GM19467 (cell line): Measurements from ENCODE around the gene ST3GAL2.

Experiments
- ATAC-seq: cut with Tn5 transposase; IDR thresholded peaks from one replicate; pipeline ENCODE4 v1.9.1; 2021; ENCODE audit warnings: mild to moderate bottlenecking, moderate library complexity; ENCODE audit not compliant: unreplicated experiment

ST3GAL2 gene

DNA sequence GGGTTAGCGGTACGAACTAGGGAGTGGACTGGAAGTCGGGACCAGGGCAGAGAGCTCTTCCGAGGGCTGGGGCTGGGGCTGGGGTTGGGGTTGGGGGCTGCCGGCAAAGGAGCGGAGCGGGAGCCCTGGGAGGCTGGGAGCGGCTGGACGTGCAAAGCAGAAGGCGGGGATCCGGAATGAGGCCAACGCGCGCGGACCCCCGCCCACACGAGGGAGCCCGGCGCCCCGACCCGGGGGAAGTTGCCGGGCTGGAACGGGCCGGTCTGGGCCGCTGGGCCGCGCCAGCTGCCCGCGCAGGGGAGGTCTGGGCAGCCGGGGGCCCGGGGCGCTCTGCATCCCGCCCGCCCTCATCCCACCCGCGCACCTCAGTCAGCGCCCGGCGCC, 323 bp downstream of the ST3GAL2 start:
- ATAC-seq: peak; percentile 10

DNA sequence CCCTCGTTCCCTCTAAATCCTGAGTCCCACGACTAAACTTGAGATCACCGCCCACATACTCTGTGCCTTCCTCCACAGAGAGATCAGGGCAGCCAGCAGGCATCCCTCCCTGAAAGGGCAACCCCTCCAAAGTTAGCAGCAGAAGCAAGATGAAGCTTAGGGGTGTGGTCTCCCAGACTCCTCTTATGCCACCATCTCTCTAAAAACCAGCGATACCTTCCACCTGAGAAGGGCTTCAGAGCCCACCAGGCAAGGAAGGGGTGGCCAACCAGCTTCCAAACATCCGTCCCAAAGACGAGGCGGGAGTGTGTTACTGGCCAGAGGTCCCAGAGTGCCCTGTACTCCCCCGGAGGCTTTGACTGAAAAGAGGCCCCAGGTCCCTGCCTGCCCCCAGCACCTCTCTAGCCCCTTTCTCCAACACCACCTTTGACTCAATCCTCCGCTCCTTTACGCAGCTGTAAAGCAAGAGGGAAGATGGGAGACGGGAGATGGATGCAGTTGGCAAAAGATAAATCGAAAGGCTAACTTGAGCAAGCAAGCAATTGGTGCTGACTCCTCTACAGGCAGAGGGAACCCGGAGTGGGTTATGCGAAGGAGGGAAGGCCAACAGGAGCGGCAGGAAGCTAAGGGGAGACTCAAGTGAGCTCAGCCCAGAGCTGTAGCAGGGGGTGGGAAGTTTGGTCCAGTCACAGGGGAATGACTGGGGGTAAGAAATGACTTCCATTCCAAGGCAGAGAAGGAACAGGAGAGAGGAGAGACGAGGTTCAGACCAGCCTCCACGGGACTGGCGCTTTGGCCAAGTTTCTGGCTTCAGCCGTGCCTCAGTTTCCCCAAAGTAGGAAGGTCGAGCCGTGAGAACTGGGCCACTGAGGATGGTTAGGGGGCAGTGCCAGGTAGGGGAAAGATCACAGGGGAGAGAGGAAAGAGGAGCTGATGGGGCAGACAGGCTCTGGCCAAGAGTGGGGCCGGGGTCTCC, 1.0 kb downstream of the ST3GAL2 start:
- ATAC-seq: no peak

DNA sequence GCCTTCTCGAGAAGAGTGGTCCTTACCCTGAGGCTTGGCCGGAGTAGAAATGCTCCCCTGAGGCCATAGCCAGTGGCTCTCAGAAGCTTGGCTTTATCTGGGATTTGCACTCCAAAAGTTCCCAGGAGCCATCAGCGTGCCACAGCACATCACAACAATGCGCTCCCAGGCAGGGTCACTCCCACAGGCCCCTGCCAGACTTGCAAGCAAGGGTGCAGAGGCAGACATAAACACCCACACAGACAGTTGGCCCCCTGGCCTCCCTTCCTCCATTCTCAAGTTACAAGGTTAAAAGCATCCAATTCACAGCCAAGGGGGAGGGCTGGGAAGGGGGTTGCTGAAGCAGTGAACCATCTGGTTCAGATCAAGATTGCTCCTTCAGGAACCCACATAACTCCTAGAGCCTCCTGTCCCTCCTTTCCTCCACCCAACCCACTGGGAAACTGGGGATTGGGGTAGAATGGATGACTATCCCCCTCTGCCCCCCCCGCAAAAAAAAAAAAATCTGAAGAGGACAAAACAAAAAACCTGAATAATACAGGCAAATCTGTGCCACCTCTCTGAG, 1.8 kb downstream of the ST3GAL2 start:
- ATAC-seq: no peak

DNA sequence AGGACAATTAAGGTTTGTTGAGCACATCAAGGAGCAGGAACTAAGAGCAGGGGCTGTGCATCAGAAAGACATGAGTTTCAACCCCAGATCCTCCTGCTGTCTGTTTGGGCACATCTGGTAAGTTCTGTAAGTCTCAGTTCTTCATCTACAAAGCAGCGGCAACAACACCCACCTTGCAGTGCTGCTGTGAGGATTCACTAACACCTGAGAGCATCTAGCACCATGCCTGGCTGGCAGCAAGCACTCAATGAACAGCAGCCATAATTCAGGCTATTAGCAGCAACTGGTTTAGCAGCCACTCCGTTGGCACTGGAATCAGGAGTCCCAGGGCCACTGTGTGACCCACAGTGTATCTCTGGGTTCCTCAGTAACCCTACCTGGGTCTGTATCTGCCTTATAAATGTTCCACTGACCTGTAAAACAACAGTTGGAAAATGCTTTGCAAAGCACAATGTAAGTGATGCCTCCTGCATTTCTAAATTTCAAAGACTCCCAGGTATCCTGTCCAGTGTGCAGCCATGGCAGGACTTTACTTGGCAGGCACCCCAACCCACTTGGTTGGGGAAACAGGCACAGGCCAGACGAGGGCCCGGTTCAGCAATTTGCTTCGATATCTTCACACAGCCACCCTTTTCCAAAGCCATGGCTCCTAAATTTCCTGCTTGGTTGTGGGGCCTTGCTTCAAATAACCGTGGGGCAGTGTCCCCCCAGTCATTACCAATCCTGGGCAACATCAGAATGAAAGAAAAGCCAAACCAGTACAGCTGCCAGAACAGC, 4.2 kb downstream of the ST3GAL2 start:
- ATAC-seq: no peak

DNA sequence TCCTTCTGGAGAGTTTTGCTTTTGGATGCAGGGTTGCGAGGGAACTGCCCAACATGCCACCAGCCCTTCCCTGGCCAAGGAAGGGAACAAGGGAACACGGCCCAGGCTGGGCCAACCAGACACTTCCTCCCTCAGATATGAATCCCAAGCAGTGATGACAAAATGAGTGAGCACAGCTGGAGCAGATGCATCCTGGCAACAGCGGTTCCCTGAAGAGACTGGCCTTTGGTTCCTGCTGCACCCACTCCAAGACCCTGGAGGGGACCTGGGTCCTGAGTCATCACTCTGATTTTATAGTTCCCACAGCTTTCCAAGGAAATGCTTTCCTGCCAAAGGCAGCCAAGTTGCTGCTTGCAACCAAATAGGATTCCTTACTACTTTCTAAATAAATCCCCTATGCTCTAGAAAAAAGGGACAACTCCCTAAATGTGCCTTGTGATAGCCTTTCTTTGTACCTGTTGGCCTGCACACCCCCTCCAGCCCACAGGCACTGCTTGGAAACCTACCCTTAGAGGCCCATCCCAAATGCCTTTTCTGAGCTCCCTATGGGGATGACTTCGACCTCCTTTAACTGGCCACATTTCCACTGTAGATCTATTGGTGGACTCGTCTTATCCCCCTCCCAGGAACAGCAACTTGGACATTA, 5.3 kb downstream of the ST3GAL2 start:
- no peak for ATAC-seq

DNA sequence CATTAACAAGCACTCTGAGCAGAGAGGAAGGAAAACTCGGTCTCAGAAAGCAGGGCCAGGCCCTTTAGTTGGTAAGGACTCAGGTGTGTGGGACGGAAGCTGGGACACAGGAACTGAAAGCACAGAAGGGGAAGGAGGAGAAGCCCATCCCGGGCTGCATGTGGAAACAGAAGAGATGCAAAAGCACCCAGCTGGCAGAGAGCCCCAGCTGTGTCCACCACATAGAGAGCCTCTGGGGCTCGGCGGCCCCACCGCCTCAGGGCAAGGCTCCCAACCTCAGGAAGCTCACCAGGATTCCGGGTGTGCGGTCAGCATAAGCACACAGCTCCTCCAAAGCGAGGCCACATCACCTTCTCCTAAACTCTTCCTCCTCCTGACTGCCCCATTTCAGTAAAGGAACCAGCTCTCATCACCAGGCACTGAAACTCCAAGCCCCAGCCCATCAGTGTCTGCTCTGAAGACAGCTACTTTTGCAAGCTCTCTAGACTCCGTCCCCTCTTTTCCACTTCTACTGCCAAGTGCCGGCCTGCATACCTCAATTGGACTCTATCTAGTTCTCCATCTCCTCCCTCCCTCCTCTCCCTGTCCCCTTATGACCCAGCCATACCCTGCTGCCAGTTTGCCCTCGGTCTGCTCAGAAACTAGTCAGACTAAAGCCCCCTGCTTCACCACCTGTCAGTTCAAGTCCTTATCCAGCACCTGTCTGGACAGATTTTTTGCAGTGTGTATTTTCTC, 6.0 kb downstream of the ST3GAL2 start:
- peak; percentile 24 for ATAC-seq

DNA sequence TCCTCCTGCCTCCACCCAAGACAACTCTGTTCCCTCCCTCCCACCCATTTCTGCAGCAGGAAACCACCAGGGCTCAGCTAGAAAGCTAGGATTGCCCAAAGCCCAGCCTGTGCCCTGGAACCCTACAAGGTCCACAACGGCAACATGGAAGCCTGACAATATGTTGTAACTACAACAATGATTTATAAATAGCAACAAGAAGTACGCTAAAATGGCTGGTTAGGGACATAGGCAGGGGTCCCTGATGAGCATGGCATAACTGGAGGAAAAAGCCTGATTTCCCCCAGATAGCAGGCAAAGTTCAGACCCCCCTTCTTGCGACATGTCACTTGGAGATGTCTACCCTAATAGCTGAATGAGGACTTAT, 6.6 kb downstream of the ST3GAL2 start:
- no peak for ATAC-seq

DNA sequence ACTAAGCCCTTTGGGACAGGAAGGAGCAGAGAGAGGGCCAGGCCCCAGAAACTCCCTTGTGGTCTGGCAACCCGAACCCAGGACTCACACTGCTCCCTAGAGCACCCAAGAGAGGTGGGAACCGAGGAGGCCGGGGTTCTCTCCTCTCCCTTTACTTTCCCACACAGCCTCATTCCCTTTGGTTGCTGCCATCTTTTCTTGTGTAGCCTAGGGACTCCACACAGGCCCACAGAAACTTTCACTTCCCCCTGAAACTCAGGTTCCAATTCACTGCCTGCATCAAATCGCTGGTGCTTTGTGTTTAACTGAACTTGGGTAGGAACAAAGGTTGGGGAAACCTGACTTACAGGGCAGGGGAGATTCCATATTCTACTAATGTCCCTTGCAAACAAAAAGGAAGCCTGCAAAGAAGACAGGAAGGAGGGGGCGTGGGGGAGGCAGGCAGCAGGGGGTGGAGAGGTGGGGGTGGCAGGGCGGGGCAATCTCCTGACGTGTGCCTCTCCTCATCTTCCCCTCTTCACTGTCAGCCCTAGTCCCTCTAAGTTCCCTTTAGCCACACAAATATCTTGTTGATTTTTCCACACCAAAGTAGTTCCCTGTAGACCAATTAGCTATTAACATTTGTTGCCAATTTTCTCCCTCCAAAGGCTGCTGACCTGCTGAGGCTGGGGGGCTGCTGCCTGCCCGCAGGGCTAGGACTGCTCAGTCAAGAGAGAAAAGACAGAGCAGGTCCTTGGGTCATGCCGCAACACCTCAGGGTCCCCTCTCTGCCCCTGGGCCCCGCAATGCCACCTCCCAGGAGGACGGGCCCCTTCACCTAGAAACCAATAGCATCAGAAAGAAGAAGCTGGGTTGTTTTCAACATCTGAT, 8.0 kb downstream of the ST3GAL2 start:
- ATAC-seq: peak; percentile 39

DNA sequence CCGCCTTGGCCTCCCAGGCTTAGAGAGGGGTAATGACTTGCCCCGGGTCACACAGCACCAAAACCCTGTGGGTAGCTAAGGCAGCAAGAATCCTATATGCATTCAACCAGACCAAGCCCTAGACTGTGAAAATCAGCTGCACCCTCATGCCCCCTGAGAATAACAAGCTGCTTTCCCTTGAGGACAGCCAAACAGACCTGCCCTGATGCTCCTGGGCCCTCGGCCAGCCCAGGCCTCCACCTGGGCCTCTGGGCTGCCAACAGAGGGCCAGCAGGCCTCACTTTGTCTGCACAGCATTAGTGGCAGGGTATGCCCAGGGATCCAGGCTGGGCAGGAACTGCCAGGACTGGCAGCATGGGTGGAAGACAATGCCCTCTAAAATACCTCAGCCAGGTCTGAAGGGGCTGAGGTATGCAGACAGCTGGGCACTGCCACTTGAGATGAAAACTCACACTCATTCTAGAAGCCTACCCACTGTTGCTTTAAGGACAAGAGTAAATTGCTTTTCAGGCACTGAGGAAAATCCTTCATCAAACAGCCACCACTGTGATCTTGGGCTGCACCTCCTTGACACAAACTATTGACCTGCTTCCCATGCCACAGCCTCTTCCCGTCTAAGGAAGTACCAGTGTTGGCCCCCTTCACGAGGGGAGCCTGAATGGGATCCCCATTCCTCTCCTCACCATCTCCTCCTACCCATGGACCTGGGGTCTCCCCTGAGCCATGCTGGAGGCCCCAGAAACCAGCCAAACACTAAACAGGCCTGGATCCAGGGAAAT, 8.8 kb downstream of the ST3GAL2 start:
- peak; percentile 4 for ATAC-seq

DNA sequence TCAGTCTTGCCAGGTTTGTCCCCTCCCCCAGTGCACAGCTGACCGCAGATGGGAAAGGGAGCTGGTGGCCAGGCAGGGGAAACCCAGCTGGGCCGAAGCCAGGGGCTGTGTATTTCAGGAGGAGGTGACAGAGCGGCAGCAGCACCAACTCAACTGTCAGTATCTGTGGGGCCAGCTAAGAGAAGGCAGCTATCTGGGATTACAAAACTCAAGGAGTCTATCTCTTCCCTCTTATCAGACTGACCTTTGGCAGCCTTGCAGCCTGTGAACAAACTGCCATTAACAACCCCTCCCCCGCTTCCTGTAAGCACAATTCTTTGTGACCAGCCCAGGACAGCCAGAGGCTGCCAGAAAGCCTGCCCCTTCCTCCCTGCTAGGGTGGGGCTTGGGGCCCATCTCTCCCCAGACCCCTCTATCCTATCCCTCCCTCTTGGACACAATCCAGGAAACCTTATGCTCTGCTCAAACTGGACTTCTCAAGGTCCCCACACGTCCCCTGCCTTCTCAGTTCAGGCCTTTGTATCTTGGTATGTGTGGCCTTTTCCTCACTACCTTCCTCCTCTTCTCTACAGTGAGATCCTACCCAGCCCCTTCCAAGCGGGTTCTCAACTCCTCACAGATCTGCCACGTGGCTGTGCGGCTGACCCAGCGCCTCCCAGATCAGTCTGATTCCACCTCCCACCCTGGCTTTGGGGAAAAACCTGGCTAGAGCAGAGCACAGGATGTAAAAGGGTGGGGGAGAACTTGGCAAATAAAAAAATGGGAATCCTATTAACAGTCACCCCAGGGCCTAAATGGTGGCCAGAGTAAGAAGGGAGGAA, 10.5 kb downstream of the ST3GAL2 start:
- ATAC-seq: no peak

DNA sequence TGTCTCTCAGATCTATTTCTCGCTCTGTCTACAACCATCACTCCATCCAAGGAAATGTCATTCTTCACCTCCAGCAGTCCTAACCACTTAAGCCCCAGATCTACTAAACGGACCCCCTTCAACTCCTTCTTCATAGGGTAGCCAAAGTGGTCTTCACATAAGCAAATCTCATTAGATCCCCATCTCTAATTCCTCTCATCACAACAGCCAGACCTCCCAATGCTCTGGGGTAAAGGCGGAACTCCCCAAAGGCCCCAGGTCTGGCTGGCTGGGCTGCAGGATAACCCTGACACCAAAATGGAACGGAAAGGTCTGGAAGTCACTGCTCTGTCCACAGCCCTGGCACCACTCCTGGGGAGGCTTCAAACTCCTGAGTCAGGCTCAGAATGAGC, 11.1 kb downstream of the ST3GAL2 start:
- ATAC-seq: no peak

DNA sequence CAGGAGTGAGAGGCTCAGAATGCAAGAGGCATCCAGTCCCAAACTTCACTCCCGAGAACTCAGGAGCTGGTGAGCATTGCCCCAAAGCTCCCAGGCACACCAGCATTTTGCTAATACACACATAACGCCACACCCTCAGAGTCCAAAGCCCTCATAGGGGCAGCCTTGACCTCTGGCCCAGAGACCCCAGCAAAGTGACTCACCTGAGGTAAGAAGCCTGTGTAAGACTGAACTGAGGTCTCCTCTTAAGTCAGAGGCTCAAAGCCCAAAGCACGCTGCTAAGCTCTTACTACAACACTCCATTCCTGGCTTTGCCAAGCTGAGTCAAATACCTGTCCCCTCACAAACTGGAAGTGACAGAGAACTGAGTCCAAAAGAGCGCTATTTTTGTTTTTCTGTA, 16.4 kb downstream of the ST3GAL2 start:
- ATAC-seq: no peak

DNA sequence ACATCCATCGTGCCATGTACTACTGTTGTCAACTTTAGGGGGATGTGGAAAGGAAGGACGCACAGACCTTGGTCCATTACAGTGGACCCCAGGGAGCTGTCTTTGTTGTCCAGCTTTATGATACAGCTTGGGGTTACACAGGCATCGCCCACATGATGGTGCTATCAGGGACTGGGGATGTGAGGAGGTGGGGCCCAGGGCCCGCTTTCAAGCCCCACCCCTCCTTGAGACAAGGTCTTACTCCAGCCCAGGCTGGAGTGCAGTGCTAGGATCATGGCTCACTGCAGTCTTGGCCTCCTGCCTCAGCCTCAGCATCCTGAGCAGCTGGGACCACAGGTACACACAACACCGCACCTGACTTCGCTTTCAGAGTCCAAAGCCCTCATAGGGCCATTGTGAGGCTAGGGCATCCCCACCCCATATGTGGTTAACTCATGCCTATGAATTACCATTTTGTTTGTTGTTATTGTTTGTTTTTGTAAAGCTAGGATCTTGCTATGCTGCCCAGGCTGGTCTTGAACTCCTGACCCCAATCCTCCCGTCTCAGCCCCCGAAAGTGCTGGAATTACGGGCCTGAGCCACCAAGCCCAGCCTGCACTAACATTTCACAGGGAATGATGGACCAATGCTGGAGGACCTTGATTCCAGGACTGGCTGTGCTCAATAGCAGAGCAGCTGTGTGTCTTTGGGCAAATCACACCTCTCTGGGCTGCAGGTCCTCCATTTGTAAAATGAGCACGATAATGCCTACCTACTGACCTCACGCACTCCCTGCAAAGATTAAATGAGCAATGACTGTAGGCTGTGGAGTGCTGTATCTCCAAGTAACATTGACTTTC, 17.2 kb downstream of the ST3GAL2 start:
- no peak for ATAC-seq

DNA sequence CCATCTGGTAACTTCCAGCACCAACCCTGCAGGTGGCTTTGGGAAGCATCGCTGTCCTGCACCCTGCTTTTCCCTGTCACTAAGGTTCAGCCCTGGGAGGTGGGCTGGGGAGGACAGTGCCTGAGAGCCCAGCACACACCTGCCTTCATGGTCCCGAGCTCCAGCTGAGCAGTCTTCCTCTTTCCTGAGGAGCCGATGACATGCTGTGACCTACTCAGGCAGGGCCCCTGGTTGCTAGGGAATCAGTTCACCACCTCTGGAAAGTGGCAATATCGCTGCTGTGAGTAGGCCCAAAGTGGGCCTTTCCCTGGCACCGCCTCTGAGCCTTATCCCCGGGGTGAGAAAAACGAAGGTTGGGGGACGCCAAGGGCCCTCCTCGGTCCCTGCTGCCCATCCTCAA, 17.9 kb downstream of the ST3GAL2 start:
- ATAC-seq: no peak

DNA sequence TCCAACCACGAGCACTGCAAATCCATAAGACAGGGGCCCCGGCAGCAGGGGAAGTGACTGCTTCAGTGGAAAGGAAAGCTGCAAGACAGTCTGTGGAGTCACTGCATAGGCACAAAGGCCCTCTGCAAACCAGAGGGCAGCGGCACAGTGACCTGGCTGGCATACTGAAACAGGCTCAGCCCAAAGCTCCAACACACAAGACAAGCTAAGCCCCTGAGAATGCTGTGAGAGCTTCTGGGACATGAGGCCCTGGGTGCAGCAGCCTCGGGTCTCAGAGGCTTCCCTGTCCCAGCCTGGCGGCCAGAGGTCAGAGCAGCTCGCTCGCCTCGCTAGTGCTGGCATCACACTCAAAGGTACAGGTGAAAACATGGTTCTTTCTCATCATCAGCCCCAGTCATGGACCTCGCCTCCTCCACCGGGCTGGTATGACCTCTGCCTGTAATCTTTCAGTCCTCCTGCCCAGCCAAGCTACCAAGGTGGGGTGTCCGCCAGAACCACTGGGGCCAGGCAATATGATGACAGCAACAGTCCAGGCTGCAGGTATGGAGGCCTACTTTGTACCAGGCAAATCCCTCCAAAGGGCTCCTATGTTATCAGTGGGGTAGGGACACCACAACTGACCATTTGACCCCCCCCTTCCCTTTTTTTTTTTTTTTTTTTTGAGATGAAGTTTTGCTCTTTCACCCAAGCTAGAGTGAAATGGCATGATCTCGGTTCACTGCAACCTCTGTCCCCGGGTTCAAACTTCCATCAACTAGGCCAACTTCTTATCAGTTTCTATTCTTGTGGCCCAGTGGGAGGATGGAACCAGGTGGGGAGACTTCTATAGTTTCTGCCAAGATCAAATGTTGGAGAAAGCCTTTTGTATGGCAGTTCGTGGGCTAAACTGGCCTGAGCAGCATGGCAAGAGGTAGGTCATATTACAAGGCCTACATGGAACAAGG, 19.2 kb downstream of the ST3GAL2 start:
- no peak for ATAC-seq

DNA sequence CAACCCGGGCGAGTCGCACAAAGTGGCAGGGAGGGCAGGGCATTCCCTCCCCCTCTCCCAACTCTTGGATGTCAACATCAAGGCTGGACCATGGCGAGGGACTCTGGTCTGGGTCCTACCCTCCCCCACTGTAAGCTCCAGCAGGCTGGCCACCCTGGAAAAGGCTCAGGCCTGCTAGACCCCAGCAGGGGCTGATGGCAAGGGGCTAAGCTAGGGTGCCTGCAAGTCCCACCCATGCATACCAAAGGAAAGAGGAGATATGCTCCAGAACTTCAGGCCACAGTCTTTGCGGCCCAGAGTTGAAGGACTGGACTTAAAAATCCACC, 19.9 kb downstream of the ST3GAL2 start:
- ATAC-seq: no peak
